PFSK-1 (cell line): ENCODE results near the gene RPL31.

Experiments
- FOXP2 ChIP-seq: optimal IDR thresholded peaks from 2 replicates; pipeline ENCODE3; 2011; ENCODE audit warnings: borderline replicate concordance, control low read depth, inconsistent platforms; ENCODE audit not compliant: insufficient read depth; ENCODE audit errors: extremely low read length, extremely low read depth
- POLR2AphosphoS5 ChIP-seq: IDR thresholded peaks from 2 replicates; pipeline ENCODE4 v1.6.1; 2012; ENCODE audit warnings: low read depth, mild to moderate bottlenecking, control low read depth, low read length, moderate library complexity
- REST ChIP-seq, 2 experiments: IDR thresholded peaks; 2 replicates each; pipeline versions ENCODE4 v1.6.1 to v1.8.0; 2011 to 2012; ENCODE audit warnings: low read depth in 2 of 2, low read length in 2 of 2, control low read depth in 1 of 2, inconsistent platforms in 1 of 2, mild to moderate bottlenecking in 1 of 2, moderate library complexity in 1 of 2; ENCODE audit not compliant: insufficient read depth in 1 of 2
- SIN3A ChIP-seq: IDR thresholded peaks from 2 replicates; pipeline ENCODE4 v1.6.1; 2012; ENCODE audit warnings: mild to moderate bottlenecking, low read length, moderate library complexity, borderline replicate concordance; ENCODE audit not compliant: insufficient read depth
- TAF1 ChIP-seq: IDR thresholded peaks from 2 replicates; pipeline ENCODE4 v1.6.1; 2012; ENCODE audit warnings: low read length, control low read depth, borderline replicate concordance; ENCODE audit not compliant: insufficient read depth

The RPL31 gene

DNA sequence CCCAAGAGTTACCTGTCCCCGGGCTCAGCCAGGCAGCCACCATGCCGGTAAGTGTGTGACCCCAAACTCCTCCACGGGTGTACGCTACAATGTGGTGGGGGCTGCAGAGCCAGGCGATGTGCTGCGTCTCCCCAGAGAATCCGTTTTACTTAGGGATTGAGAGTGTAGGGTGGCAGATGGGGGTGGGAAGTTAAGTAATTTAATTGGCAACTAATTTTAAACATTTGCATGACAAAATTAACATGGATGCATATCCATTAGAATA, 26.6 kb upstream of the RPL31 start:
- no peak for TF ChIP-seq TAF1
- no peak for TF ChIP-seq REST (IDR thresholded peaks at IDR 0.05; ENCODE audit: insufficient read depth in 1 of 2, low read depth in 2 of 2, low read length in 2 of 2)
- no peak for TF ChIP-seq FOXP2
- TF ChIP-seq SIN3A, result no peak
- TF ChIP-seq POLR2AphosphoS5, result no peak

- no peak for TF ChIP-seq POLR2AphosphoS5
- TF ChIP-seq TAF1, result no peak
Measured at GRCh38 chr2:100976061-100976460, 26.0 kb upstream of the RPL31 start.

DNA sequence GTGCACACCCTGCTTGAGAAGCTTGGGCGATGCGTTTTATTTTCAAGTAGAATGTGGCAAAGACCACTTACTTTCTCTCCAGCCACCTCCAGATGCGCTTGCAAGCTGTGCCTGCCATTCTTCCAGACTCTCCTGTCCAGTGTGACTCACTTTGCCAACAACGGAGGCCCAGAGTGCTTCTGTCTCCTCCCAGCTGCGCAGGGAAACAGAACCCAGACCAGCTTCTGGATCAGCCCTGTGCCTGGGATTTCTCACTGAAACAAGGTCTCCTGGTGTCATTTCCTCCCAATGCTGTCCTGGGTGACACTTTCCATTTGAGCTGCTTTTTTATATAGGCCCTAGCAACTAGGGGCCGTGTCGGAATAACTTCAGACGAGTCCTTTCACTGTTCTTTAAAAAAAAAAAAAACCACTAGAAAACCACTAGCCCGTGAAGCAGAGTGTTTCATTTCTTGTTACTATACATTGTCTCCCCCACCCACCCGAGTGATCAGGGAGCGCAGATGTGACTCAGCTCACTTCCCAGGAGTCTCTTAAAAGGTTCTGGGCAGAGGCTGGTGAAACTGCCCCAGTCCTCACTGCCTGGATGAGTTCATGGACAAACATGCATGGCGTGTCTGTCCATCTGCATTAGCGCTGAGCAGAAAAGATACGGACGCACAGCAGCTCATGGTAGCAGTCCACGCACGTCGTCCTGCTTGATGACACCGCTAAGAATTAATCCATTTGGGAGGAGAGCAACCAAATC, 25.3 kb upstream of the RPL31 start:
- no peak for TF ChIP-seq FOXP2
- no peak for TF ChIP-seq POLR2AphosphoS5
- TF ChIP-seq SIN3A, result no peak
- no peak for TF ChIP-seq REST (IDR thresholded peaks at IDR 0.05; ENCODE audit: insufficient read depth in 1 of 2, low read depth in 2 of 2, low read length in 2 of 2)
- TF ChIP-seq TAF1, result no peak

DNA sequence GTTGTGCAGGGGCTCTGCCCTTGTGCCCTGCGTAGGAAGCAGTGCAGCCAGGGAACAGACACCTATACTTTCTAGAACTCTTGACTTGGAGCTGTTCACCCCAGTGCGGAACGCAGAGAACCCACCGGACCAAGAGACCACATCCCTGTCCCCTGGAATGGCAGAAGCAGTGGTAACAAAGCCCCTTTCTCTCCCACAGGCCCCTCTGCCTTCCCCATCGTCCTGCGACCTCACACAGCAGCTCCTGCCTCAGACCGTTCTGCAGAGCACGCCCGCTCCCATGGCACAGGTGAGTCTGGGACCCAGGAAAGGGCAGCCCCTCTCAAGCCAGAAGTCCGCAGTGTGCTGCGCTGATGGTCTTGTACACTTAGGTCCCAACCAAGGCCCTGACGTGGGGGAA, 24.6 kb upstream of the RPL31 start:
- TF ChIP-seq REST (IDR thresholded peaks at IDR 0.05; ENCODE audit: insufficient read depth in 1 of 2, low read depth in 2 of 2, low read length in 2 of 2), result no peak
- no peak for TF ChIP-seq TAF1
- TF ChIP-seq FOXP2, result no peak
- TF ChIP-seq POLR2AphosphoS5, result no peak
- TF ChIP-seq SIN3A, result no peak

GRCh38 chr2:100978582-100979191, 23.4 kb upstream of the RPL31 start:
- TF ChIP-seq POLR2AphosphoS5 (no peak), FOXP2 (no peak), TAF1 (no peak), SIN3A (no peak), REST (IDR thresholded peaks at IDR 0.05; ENCODE audit: insufficient read depth in 1 of 2, low read depth in 2 of 2, low read length in 2 of 2) (no peak)
